Naive B cell (primary cell): ENCODE data around the gene AHRR. TPM values are rescaled to one million over a fixed set of nuclear protein-coding genes. Genes with fewer than 3 reads are reported as not detected.
"Not testable (repeated sequence)": the region's sequence is repeated elsewhere in the genome, so short reads cannot be mapped to it uniquely, and the experiment has no call there.

Experiments
- ATAC-seq, 2 donors: fragments of 150-1000 bp; cut with Tn5 transposase; 2 replicates each; pipeline ENCODE4 v1.10.0; 2021; ENCODE audit warnings: low read depth in 2 of 2, mild to moderate bottlenecking in 2 of 2, moderate library complexity in 2 of 2
- DNase-seq: peaks from one replicate; pipeline ENCODE4 v3.0.0; 2022
- H3K27ac Mint-ChIP-seq, 6 donors: one replicate each; pipeline ENCODE4 v1.8.0; 2020 to 2022; ENCODE audit warnings: mild to moderate bottlenecking in 6 of 6, mixed read lengths in 6 of 6, moderate library complexity in 5 of 6, inconsistent platforms in 2 of 6
- H3K27me3 Mint-ChIP-seq, 3 donors: one replicate each; pipeline ENCODE4 v1.8.0; 2021 to 2022; ENCODE audit warnings: mixed read lengths in 3 of 3, mild to moderate bottlenecking in 1 of 3
- H3K36me3 Mint-ChIP-seq, 2 donors: one replicate each; pipeline ENCODE4 v1.8.0; 2020 to 2022; ENCODE audit warnings: mixed read lengths in 2 of 2, inconsistent platforms in 1 of 2, mild to moderate bottlenecking in 1 of 2
- H3K4me1 Mint-ChIP-seq, 3 donors: one replicate each; pipeline ENCODE4 v1.8.0; 2020 to 2022; ENCODE audit warnings: mixed read lengths in 3 of 3, inconsistent platforms in 1 of 3, mild to moderate bottlenecking in 1 of 3, moderate library complexity in 1 of 3
- H3K4me3 Mint-ChIP-seq, 8 donors: one replicate each; pipeline ENCODE4 v1.8.0; 2020 to 2022; ENCODE audit warnings: mild to moderate bottlenecking in 8 of 8, mixed read lengths in 8 of 8, moderate library complexity in 8 of 8, inconsistent platforms in 2 of 8
- H3K9me3 Mint-ChIP-seq, 7 donors: one replicate each; pipeline ENCODE4 v1.8.0; 2020 to 2022; ENCODE audit warnings: mixed read lengths in 7 of 7, mild to moderate bottlenecking in 5 of 7, inconsistent platforms in 2 of 7, moderate library complexity in 1 of 7
- polyA plus RNA-seq, 6 donors: library from polyadenylated mRNA; unstranded; fragments of 300-500 nt; fragmentation: Illumina TruSeq; gene quantifications; one replicate each; pipeline ENCODE4 v1.2.3, GENCODE V29; 2021; ENCODE audit warnings: low read depth in 6 of 6

Gene AHRR
- polyA plus RNA-seq, 6 donors from 2014 or later: 0.09 TPM; not detected in 5

DNA sequence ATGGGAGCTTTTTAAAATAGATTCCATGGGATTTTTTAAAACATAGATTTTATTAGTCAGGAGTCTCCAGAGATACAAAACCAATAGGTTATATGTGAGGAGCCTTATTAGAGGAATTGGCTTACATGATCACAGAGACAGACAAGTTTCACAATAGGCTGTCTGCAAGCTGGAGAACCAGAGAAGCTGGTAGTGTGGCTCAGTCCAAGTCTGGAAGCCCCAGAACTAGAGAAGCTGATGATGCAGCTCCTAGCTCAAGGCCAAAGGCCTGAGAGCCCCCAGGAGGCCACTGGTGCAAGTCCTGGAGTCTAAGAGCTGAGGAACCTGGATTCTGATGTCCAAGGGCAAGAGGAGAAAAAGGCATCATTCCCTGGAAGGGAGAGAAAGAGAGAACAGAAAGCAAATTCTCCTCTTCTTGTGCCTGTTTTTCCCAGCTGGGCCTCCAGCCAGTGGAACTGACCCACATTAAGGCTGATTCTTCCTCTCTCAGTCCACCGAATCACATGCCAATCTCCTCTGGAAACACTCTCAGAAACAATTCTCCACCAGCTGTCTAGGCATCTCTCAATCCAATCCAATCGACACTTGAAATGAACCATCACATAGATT, 59.3 kb downstream of the AHRR start:
- Mint-ChIP-seq H3K27ac (no peak overlapping the region), H3K4me3 (no peak overlapping the region), H3K9me3 (peaks cover 1 to 23% (median 20%) of the 10 kb centered on the region in 7 donors), H3K27me3 (peaks cover 10 to 37% (median 24%) of the 10 kb centered on the region in 3 donors), H3K4me1 (peaks cover 0 to 7% (median 0%) of the 10 kb centered on the region in 3 donors), H3K36me3 (peaks cover 5 to 12% of the 10 kb centered on the region in 2 donors)
- ATAC-seq (no peak), DNase-seq (no peak)

DNA sequence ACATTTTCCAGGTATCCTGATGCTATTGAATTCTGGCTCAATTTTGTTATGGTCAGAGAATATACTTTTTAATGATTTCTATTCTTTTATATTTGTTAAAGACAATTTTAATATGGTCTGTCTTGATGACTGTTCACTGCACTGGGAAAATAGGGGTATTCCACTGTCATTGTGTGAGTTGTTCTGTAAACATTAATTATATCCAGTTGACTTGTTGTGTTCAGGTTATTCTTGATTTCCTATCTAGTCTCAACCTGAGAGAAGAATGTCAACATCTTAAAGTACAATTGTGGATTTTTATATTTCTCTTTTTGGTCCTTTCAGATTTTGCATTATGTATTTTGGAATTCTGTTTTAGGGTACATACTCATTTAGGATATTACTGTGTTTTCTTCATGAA, 61.6 kb downstream of the AHRR start:
- peaks cover 13 to 34% (median 24%) of the 10 kb centered on the region in 3 donors for H3K27me3 Mint-ChIP-seq
- no peaks in the 10 kb centered on the region for H3K4me1 Mint-ChIP-seq
- peaks cover 17% of the 10 kb centered on the region in 2 donors for H3K36me3 Mint-ChIP-seq

DNA sequence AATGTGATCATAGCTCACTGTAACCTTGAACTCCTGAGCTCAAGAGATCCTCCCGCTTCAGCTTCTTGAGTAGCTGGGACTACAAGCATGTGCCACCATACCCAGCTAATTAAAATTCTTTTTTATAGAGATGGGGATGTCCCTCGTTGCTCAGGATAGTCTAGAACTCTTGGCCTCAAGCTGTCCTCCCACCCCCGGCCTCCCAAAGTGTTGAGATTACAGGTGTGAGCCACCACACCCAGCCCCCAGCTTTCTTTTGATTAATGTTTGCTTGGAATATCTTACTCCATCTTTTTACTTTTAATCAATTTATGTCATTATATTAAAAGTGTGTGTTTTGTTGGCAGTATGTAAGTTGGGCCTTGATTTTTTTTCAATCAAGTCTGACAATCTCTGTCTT, 62.1 kb downstream of the AHRR start:
- DNase-seq: no peak
- ATAC-seq: no peak
- H3K4me3 Mint-ChIP-seq: no peak overlapping the region
- peaks cover 7 to 29% (median 24%) of the 10 kb centered on the region in 7 donors for H3K9me3 Mint-ChIP-seq
- peaks cover 14 to 36% (median 25%) of the 10 kb centered on the region in 3 donors for H3K27me3 Mint-ChIP-seq
- peaks cover 0 to 2% (median 0%) of the 10 kb centered on the region in 3 donors for H3K4me1 Mint-ChIP-seq
- no peak overlapping the region for H3K27ac Mint-ChIP-seq
- H3K36me3 Mint-ChIP-seq: peaks cover 17% of the 10 kb centered on the region in 2 donors

More for the DNA sequence above, 61.6 kb downstream of the AHRR start:
- H3K4me3 Mint-ChIP-seq: no peak overlapping the region
- no peak for ATAC-seq
- peaks cover 7 to 29% (median 24%) of the 10 kb centered on the region in 7 donors for H3K9me3 Mint-ChIP-seq
- no peak overlapping the region for H3K27ac Mint-ChIP-seq
- DNase-seq: no peak

DNA sequence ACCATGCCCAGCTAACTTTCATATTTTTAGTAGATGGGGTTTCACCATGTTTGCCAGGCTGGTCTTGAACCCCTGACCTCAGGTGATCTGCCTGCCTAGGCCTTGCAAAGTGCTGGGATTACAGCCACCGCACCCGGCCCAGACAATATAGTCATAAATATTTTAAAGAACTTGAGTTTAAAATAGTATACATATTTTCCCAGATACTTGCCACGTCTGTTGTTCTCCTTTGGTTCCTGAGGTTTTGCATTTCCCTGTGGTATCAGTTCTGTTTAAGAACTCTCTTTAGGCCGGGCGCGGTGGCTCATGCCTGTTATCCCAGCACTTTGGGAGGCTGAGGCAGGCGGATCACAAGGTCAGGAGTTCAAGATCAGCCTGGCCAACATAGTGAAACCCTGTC, 63.1 kb downstream of the AHRR start:
- H3K4me1 Mint-ChIP-seq, H3K4me3 Mint-ChIP-seq, DNase-seq, ATAC-seq: not testable (repeated sequence)
- peaks cover 7 to 34% (median 26%) of the 10 kb centered on the region in 3 donors for H3K27me3 Mint-ChIP-seq
- peaks cover 17% of the 10 kb centered on the region in 2 donors for H3K36me3 Mint-ChIP-seq
- H3K9me3 Mint-ChIP-seq: peaks cover 7 to 29% (median 24%) of the 10 kb centered on the region in 7 donors
- H3K27ac Mint-ChIP-seq: peak overlapping the region in 2 of 6 donors; percentile 57 to 59

DNA sequence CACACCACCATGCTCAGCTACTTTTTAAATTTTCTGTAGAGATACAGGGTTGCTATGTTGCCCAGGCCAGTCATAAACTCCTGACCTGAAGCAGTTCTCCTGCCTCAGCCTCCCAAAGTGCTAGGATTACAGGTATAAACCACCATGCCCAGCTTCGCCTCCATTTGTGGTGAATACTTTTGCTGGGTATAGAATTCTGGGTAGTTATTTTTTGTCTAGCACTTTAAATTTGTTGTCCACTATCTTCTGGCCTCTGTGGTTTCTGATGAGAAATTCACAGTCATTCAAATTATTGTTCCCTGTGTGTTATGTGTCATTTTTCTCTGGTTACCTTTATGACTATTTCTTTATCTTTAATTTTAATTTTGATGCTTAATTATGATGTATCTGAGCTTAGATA, 63.8 kb downstream of the AHRR start:
- Mint-ChIP-seq H3K27me3 (peaks cover 4 to 41% (median 33%) of the 10 kb centered on the region in 3 donors), H3K4me1 (peaks cover 0 to 6% (median 4%) of the 10 kb centered on the region in 3 donors), H3K27ac (no peak overlapping the region), H3K36me3 (peaks cover 17% of the 10 kb centered on the region in 2 donors), H3K9me3 (peaks cover 7 to 29% (median 24%) of the 10 kb centered on the region in 7 donors), H3K4me3 (no peak overlapping the region)
- no peak for ATAC-seq
- no peak for DNase-seq

DNA sequence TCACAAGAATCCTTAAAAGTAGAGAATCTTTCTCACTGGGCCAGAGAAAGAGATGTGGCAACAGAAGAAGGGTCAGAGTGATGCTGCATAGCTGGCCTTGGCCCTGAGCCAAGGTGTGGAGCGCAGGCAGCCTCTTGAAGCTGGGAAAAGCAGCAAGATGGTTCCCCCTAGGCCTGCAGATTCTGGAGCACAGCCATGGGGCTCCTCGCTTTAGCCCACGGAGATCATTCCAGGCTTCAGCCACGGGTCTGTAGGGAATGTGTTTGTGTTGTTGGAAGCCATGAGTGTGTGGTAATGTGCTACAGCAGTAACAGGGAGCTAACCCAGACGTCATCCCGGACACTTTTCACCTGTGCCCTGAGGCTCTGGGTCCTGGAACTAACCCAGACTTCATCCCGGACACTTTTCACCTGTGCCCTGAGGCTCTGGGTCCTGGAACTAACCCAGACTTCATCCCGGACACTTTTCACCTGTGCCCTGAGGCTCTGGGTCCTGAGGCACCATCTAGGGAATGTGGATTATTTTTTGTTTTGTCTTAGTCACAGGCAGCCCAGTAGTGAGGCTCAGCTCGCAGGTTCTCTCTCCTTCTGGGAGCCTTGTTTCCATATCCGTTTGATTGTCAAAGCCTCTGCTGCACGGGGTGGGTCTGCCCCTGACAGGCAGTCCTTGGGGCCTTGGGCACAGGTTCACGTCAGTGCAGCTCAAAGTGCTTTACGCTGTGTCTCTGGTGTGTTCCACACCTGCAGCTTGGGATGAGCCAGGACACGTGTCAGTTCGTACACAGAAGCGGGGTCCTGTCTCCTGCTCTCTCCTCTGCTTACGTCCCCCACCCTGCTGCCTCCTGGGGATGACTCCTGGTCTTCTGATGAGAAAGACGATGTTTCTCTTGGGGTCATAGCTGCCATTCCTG, 65.2 kb downstream of the AHRR start:
- H3K9me3 Mint-ChIP-seq: peaks cover 7 to 29% (median 24%) of the 10 kb centered on the region in 7 donors
- no peak for ATAC-seq
- no peak overlapping the region for H3K27ac Mint-ChIP-seq
- peaks cover 4 to 49% (median 34%) of the 10 kb centered on the region in 3 donors for H3K27me3 Mint-ChIP-seq
- peaks cover 17% of the 10 kb centered on the region in 2 donors for H3K36me3 Mint-ChIP-seq
- no peak for DNase-seq
- peaks cover 0 to 10% (median 4%) of the 10 kb centered on the region in 3 donors for H3K4me1 Mint-ChIP-seq
- H3K4me3 Mint-ChIP-seq: no peak overlapping the region

DNA sequence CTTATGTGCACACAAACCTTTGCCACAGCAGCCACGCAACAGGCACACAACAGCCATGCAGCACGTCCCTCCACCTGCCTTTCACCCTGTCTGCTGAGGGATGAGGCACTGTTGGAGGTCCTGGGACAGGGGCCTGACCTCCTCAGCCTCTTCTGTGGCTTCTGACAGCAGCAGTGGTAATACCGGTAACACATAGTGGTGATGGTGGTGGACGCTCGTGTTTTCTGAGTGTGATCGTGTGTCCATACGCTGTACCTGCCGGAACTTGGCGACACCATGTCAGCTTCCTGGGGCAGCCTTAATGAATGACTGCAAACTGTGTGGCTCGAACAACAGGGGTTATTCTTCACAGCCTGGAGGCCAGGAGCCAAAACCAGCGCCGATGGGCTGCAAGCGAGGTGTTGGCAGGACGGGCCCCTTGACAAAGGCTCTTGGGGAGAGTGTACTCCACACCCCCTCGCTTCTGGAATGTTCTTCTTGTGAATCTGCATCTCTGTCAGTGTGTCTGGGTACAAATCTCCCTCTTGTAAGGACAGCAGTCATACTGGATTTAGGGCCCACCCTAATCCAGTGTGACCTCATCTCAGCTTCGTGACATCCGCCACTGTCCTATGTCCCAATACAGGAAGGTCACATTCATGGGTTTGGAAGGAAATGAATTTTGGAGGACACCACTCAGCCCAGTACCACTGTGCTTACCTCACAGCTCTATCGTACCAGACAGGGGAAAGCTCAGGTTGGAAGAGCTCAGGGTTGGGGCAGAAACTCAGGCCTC, 66.2 kb downstream of the AHRR start:
- Mint-ChIP-seq H3K27me3 (peaks cover 9 to 52% (median 28%) of the 10 kb centered on the region in 3 donors), H3K4me1 (peaks cover 3 to 13% (median 8%) of the 10 kb centered on the region in 3 donors), H3K4me3 (no peak overlapping the region), H3K36me3 (peaks cover 13 to 17% of the 10 kb centered on the region in 2 donors), H3K27ac (no peak overlapping the region), H3K9me3 (peaks cover 7 to 22% (median 19%) of the 10 kb centered on the region in 7 donors)
- no peak for DNase-seq
- no peak for ATAC-seq

DNA sequence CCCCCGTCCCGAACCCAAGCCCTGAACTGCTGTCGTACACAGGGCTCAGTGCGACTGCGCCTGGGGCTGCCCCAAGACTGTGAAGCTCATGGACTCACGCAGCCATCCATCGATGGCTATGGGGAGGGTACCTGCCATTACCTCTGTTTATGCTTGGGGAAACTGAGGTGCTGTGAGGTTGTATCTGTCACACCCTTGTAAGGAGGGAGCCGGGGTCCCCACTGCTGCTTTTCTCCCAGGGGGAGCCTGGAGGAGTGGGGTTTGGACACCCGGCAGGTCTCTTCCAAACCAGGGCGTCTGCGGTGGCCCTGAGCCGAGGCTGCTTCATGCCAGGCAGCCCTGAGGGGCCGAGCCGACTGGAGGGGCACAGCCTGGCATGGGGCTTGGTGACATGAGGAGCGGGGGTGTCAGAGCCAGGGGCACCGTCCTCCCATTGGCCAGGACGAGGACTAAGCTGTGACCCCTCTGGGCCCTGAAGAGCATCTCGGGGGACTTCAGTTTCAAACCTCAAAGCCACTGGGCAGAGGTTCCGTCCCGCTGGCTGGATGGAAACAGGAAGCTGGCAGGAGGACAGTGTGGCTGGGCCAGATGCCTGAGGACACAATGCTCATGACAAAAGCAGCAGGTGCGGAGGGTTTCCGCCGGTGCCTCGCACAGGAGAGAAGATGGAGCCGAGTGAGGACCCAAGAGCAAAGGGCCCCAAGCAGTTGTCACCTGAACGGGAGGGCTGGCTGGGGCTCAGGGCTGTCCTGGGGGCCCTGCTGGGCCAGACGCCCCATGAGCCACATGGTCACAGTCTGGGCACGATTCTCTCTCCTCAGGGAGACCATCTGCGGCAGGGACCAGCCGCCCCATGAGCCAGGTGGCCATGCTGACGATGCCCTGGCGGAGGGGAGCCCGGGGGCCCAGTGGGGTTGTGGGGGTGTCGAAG, 67.0 kb downstream of the AHRR start:
- Mint-ChIP-seq H3K4me3 (no peak overlapping the region), H3K9me3 (peaks cover 7 to 22% (median 17%) of the 10 kb centered on the region in 7 donors), H3K27ac (no peak overlapping the region), H3K4me1 (peaks cover 9 to 20% (median 16%) of the 10 kb centered on the region in 3 donors), H3K27me3 (peaks cover 12 to 57% (median 34%) of the 10 kb centered on the region in 3 donors), H3K36me3 (peaks cover 13 to 17% of the 10 kb centered on the region in 2 donors)
- no peak for ATAC-seq
- no peak for DNase-seq

DNA sequence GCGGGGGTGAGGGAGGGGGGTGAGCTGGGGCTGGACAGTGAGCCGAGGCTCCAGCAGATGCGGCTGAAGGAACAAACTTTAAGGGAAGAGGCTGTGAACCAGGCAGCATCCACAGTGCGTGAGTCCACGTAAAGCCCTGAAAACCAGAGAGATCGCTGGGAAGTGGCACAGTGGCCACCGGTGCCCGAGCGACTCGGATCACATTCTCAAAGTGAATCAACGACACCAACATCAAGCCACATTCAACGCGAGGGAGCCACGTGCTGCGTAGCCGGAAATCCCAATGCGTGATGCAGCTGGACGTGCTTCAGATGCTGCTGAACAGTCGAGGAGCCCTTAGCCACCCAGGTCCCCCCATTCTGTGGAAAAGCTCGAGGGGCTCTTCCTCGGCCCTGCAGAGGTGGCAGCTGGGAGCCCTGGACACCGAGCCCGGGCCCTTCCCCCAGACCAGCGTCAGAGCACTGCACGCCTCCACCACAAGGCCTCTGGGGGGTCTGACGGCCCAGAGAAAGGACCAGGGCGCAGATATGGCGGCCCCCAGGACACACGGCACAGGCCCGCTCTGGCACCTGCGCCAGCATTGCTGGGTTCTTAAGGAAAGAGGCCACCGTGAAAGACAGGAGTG, 67.8 kb downstream of the AHRR start:
- no peak overlapping the region for H3K27ac Mint-ChIP-seq
- peaks cover 9 to 20% (median 16%) of the 10 kb centered on the region in 3 donors for H3K4me1 Mint-ChIP-seq
- DNase-seq (no peak), ATAC-seq (no peak)
- peaks cover 7 to 21% (median 17%) of the 10 kb centered on the region in 7 donors for H3K9me3 Mint-ChIP-seq
- no peak overlapping the region for H3K4me3 Mint-ChIP-seq
- peaks cover 13 to 17% of the 10 kb centered on the region in 2 donors for H3K36me3 Mint-ChIP-seq
- H3K27me3 Mint-ChIP-seq: peaks cover 12 to 57% (median 34%) of the 10 kb centered on the region in 3 donors

DNA sequence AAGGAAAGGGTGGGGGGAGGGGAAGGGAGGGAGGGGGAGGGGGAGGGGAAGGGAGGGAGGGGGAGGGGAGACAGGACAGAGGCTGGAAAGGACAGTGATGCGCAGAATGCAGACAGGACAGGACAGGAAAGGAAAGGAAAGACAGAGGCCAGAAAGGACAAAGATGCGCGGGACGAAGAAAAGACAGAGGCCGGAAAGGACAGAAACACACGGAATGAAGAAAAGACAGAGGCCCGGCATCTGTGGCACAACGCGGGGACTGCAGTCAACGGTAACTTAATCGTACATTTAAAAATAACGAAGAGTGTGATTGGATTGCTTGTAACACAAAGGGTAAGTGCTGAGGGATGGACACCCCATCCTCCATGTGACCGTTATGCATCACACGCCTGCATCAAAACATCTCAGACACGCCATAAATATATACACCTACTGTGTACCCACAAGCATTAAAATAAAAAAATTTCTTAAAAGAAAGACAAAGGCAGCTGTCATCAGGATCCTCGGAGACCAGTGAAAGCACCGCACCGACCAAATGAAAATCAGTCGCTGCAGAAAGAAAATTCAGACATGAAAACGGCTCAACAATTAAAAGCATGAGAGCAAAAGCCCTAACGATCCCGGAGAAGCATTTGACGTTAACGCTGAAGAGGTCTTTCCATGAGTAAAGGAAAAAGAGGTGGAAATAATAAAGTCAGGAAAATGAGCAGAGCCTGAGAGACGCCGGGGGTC, 68.5 kb downstream of the AHRR start:
- Mint-ChIP-seq H3K36me3 (peaks cover 13 to 17% of the 10 kb centered on the region in 2 donors), H3K27ac (no peak overlapping the region), H3K27me3 (peaks cover 12 to 57% (median 34%) of the 10 kb centered on the region in 3 donors), H3K9me3 (peaks cover 7 to 14% (median 12%) of the 10 kb centered on the region in 7 donors), H3K4me3 (no peak overlapping the region), H3K4me1 (peaks cover 9 to 20% (median 16%) of the 10 kb centered on the region in 3 donors)
- DNase-seq (no peak), ATAC-seq (no peak)
